GM03348 (cell line): ENCODE results near the gene STK32B.
"Not testable (repeated sequence)": the region's sequence is repeated elsewhere in the genome, so short reads cannot be mapped to it uniquely, and the experiment has no call there.

Source experiments
- DNase-seq: peaks from one replicate; pipeline ENCODE4 v3.0.0; 2012; ENCODE audit warnings: low spot score

STK32B gene

DNA sequence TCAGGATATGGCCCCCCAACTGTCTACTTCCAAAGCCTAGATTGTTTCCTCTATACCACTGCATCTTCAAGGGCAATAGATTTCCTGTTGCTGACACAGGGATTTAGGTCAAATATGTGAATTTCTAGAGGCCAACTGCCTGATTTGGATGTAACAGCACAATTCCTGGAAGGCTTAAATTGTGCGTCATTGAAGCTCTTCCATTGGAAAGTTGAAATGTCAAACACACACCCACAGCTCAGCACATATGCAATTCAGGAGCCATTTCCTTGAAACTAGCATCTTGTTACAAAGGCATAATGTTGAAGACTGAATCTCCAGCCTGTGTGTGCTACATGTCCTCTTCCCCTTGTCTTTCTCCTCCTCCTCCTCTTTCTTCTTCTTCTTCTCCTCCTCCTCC lies 158.6 kb downstream of the STK32B start:
- no peak for DNase-seq

DNA sequence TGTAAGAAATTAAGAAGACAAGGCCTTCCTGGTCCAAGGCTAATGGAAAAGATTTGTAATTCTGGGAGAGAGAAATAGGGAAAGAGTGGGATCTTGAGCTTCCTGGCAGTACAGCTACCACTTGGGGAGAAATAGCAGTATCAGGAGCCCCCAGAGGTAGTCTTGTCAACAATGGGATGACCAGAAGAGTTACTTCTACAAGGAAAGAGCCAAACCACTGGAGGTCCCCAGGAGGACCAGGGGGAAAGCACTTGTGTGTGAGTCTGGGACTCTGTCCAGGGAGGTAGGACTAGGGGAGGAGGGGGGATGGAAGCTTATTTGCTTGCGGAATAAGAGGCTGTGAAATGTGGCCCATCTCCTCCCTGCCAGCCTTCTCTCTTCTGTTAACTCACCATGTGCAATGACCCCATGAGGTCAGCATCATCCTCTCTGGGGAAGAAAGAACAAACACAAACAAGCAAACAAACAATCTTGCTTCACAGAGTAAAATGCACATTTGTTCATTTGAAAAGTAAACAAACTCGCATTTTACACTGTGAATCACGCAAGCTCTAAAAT lies 160.1 kb downstream of the STK32B start:
- DNase-seq: no peak

DNA sequence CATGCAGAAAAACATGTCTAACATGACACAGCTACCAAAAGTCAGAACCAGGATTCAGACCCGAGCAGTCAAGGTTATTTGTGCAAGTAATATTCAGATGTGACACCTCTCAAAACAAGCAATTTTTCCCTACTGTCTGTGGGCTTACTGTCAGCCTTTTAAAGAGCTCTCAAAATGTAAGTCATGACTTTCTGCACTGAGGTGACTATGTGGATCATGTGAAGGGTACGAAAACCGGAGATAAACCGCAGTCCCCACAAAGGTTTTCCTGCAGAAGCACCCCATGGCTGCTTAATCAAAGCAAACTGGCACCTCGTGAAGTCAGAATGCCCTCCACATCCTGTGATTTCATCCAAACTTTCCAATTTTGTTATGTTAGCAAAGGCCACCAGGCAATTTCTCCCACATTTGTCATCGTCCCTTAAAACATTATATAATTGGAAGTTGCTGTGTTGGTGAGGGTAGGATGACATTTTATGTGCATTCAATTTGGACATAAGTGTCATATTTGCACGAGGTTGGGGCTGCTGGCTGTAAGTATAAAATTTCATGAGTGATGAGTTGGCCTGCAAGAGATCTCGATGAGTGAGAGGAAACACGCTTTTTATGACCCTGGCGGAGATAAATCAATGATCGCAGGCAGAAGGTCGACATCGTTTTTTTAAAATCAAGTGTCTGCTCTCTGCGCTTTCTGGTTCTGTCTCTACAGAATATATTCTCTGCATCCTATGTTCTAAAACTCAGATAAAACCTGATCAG lies 161.2 kb downstream of the STK32B start:
- DNase-seq: no peak

DNA sequence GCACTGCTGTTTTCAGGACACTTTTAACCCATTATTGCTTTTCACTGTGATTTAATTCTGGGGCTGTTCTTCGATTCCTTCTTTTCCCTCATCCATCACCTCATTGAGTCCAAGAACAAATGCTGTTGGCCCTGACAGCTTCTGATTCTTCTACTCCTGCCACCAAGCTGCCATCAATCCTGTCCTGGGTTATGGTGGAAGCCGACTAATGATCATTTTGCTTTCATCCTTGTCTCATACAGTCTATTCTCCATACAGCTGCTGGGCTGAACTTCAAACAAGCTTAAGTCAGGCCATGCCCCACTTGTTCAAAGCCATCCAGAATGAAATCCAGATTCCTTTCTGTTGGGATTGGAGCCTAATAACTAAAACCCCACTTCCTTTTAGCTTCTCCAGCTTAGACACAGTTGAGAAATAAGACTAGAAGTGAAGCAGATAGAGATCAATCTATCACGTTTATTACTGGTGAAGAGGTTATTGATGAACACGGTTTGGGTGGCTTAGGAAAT lies 161.9 kb downstream of the STK32B start:
- DNase-seq: no peak

DNA sequence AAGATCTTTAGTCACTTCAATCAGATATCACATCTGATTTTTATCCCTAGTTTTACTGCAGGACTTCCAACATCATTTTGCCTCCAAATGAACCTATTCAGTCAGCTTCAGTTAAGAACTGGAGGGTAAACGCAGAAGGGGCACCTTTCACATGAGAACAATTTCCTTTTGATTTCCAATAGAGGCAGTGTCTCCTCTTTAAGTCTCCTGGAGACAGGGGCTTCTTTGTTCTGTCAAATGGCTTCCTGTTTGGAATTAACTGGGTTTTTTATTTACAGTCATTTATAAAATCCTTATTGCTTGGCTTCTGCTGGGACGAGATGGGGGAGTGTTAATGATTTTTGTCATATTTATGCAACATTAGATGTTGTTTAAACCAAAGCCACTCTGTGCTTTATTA lies 164.0 kb downstream of the STK32B start:
- no peak for DNase-seq

DNA sequence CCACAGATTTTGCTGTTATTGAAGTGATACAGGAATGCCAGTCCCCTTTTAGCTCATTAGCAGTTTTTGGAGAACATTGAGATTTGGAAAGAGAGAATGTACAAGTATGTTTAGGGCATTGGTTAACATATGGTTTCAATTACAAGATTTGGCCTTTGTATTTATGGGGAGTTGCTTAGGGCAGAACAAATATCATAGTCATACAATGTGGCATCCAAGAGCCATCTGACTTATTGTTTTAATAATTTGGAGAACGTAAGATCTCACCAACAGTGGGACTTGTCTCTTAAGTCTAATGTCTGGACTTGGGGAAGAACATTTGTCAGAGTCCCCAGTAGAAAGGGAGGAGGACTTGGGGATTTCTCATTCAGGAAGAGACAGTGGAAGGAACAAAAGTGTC lies 166.1 kb downstream of the STK32B start:
- peak; percentile 45 for DNase-seq

DNA sequence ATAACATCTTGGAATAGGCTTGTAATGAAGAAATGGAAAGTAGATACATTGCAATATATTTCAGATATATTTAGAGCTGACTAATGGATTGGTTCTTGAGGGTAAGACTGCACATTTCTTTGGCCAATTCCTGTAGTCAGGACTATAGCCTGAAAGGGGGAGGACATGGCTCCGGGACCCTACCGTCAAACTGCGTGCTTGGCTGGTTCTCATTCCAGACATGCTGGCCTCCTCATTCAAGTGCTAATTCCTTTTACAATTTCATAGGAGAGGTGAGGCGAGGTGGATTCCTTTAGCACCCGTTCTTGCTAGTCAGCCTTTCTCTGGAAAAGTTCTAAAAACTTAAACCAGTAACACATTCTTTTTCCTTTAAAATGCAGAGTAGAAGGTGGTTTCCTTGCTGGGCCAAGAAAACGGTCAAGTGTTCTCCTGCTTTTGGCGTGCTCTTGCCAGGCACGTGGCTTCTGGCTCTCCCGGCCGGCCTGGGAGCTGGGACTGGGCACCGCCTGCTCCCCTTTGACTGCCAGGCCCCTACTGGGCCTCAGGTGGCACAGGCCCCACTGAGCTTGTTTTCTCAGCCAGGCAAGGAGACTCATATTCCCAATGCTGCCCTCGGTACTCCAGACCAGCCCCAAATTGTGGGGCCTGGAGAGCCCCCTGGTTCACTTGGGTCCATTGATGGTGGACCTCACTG lies 167.2 kb downstream of the STK32B start:
- no peak for DNase-seq

DNA sequence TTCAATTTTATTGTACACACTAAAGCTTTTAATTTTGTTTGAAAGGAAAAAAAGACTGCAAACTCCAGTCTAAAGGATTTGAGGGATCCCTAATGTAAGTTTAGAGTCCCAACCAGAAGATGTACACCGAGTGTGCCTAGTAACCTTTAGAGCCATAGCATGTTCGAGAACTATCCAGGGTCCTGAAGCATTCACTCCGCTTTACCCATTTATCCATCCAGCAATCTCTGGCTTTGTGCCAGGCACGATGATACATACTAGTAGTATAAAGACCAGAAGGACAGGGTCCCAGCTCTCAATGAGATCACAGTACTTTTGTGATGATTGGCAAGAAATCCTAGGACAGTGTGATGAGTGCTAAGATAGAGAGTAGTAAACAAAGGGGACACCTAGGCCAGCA lies 168.7 kb downstream of the STK32B start:
- DNase-seq: no peak

DNA sequence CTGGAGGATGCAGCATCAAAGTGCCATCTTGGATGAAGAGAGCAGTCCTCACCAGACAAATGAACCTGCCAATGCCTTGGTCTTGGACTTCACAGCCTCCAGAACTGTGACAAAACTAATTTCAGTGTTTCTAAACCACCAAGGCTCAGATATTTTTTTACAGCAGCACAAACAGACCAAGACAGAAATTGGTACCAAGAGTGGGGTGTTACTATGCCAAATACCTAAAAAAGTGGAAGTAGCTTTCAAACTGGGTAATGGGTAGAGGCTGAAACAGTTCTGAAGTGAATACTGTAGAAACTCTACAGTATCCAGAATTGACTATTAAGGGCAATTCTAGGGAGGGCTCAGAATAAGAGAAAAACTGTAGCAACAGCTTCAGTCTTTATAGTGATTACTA lies 170.8 kb downstream of the STK32B start:
- no peak for DNase-seq

DNA sequence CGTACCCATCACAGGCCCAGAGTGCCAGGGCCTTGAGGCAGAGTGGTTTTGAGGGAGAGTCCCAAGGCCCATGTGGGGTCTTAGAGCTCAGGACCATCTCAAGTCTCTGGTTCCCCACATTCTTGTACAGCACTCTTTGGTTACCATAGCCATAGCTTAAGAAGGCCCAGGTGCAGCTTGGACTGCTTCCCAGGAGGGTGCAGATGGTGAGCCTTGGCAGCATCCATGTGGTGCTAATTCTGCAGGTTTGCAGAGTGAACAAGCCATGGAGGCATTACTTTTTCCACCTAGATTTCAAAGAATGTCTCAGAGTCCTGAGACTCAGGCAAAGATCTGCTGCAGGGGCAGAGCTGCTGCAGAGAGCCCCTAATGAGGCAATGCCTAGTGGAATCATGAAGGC lies 171.7 kb downstream of the STK32B start:
- no peak for DNase-seq

DNA sequence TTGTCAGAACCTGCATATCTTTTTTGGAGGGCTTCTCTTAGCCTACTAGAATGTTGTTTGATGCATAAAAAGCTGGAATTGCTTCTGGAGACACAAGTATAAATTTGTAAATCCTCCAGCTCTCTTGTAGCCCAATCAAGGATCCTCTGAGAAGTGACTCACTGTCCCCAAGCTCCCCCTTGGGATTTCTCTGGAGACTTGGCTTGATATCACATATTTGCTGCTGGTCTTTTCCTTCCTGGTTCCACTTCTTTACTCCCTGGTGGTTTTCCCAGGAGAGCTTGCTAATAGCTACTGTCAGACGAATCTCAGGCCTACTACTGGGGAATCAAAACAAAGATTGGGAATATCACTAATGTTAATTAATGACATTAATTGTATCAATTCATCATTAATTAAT lies 173.1 kb downstream of the STK32B start:
- DNase-seq: peak; percentile 22

DNA sequence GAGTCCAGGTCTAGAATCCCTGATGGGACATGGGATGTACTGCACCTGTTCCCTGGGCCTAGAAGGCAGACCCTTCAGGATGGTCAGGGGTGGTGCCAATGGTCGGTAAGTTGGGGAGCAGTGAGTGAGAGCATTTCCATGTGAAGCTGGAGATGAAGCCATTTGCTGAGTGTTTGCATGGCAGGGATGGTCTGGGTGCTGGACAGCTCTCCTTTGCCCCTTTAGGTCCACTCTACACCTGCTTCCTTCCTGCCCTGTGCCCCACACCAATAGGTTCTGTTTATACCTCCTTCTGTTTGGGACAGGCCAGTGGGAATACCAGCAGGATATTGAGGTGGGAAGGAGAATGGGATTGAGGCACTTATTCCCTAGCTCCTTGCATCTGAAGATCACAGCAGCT lies 181.3 kb downstream of the STK32B start:
- no peak for DNase-seq

DNA sequence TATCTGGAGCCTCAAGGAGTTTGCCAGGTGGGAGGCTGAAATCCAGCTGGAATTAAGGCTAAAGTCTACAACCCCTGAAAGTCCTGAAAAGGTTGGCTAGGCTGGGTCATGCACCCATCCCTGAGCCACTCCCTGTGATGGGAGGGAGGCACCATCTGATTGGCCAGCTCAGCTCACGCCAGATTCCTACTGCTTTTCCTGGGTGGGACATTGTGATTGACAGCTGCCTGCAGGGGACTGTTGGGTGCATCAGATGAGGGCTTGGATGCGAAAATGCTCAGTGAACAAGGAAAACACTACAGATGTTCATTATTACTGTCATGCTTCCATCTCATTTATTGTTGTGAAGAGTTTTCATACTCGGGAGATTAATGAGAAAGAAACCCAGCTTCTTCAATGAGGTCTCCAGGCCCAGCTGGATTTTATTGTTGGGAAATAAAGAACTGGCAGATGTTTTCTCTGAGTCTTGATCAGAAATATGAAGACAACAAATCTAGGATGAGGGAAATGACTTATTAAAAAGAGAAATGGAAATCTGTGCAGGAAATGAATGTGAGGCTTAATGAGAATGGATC lies 185.9 kb downstream of the STK32B start:
- peak; percentile 18 for DNase-seq

DNA sequence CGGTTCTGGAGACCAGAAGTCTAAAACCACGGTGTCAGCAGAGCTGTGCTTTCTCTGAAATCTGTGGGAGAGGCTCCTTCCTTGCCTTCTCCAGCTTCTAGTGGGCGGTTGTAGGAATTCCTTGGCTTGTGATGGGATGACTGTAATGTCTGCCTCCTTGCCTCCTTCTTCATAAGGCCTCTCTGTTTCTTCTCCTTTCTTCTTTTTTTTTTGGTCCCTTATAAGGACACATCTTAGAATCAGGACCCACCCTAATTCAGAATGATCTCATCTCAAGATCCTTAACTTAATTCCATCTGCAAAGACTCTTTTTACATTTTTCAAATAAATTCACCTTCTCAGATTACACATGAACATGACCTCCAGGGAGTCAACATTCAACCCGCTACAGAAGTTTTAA lies 186.9 kb downstream of the STK32B start:
- DNase-seq: peak; percentile 82

DNA sequence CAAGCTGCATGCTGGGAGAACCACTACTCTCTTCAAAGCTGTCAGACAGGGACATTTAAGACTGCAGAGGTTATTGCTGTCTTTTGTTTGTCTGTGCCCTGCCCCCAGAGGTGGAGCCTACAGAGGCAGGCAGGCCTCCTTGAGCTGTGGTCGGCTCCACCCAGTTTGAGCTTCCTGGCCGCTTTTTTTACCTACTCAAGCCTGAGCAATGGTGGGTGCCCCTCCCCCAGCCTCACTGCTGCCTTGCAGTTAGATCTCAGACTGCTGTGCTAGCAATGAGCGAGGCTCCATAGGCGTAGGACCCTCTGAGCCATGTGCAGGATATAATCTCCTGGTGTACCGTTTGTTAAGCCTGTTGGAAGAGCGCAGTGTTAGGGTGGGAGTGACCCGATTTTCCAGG lies 195.8 kb downstream of the STK32B start:
- DNase-seq: not testable (repeated sequence)

DNA sequence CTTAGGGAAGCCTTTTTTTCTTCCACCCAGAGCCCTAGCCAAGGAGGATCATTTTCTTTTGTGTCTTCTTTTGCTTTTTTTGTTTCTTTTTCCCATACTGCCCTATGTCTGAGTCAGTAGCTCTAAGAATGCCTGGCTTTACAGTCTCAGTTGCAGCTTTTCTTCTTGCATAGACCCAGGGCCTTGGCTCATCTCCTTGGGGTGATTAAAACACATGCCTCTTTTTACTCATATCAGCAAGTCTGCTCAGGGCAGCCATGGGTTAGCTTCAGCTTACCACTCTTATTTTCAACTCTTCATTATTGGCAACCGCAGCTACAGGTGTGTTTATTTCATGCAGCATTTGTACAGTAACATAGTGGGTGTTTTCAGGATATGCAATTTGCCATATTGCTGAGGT lies 196.5 kb downstream of the STK32B start:
- no peak for DNase-seq

DNA sequence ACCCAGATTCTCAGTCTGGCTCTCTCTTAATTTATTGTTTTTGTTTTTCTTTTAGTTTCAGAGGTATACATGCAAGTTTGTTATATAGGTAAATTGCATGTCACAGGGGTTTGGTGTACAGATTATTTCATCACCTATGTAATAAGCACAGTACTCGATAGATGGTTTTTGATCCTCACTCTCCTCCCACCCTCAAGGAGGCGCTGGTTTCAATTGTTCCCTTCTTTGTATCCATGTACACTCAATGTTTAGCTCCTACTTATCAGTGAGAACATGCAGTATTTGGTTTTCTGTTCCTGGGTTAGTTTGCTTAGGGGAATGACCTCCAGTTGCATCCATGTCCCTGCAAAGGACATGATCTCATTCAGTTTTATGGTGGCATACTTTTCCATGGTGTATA lies 198.4 kb downstream of the STK32B start:
- no peak for DNase-seq

DNA sequence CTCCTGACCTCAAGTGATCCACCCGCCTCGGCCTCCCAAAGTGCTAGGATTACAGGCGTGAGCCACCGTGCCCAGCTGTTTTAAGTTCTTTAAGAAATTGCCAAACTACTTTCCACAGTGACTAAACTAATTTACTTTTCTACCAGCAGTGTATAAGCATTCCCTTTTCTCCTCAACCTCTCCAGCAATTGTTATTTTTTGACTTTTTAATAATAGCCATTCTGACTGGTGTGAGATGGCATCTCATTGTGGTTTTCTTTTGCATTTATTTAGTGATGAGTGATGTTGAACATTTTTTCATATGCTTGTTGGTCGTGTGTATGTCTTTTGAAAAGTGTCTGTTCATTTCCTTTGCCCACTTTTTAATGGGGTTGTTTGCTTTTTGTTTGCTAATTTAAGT lies 199.3 kb downstream of the STK32B start:
- DNase-seq: not testable (repeated sequence)

DNA sequence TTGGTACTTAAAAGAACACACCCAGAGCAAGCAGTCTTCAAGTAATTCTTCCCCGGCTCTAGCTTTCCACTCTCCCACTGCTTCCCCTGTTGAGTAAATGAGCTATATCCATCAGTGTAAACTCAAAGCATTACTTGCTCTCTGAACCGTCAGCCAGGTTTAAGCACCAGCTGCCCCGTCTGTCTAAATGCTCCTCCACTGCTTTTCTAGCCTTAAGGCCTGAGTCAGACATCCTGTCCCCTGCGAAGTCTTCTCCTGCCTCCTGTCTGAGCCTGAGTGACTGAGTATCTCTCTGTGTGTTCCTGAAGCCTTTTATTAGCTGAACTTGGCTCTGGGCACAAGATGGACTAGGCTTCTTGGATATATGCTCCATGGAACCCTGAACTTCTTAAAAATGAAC lies 205.1 kb downstream of the STK32B start:
- DNase-seq: no peak

DNA sequence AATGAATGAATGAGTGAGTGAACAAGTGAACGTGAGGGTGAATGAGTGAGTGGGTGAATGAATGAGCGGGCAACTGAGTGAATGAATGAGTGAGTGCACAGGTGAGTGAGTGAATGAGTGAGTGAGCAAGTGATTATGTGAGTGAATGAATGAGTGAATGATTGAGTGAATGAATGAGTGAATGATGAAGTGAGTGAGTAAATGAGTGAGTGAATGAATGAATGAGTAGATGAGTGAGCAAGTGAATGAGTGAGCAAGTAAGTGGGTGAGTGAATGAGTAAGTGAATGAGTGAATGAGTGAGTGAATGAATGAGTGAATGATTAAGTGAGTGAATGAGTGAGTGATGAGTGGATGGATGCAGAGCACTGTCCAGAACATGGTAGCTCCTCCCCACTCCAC lies 205.8 kb downstream of the STK32B start:
- no peak for DNase-seq

DNA sequence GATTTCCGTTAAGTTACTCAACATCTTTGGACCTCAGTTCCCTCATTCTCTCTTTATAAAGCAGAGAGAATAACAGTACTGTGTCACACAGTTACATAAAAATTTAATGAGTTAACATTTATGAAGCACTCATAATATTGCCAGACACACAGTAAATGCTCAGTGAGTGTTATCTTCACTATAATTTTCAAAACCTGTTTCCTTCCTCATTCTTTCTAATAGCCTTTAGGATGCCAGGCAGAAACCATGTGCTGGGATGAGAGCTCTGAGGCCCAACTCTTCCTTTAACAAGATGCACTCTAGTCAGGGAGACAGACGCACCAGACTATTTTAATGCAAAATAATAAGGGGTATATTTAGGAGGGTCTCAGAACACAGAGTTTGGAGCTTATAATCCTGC lies 208.2 kb downstream of the STK32B start:
- no peak for DNase-seq

DNA sequence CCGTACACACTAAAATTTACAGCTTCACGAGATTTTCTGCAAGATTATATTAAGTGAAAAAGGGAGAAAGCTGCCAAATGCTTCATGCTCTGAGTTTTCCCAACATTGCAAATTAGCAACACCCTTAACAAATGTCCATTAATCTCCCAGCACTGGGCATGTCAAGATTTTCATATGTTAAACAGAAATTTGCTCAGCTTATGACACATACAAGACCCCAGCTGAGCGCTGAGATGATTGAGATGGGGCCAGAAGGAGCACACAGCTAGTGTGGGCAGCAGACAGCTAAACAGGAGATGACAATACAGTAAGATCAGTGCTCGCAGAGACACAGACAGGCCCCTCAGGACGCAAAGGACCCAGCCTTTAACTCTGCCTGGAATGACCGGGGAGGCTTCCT lies 208.8 kb downstream of the STK32B start:
- no peak for DNase-seq

DNA sequence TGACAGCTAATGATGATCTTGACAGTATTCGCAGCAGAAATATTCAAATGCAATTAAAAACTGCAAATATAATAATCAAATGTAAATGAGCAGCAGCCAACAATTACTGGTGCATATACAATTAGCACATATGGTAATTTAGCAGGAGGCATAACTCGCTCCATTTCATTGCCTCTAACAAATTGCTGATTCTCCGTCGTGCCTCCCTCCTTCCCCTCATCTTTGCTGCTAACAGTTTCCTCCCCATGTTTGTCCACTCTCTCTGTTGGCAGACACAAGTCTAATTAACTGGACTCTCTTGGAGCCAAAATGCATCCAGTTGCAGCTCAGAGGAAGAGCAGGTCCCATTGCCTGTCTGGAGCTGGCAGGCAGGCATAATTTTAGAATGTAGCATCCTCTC lies 210.6 kb downstream of the STK32B start:
- DNase-seq: no peak
